Right lobe of liver (tissue), 4 donors: ENCODE results near the gene STK31.

Experiments
- CTCF ChIP-seq, 4 donors: fragments of 200-600 bp in 3 of 4; fragments of 450-650 bp in 1 of 4; IDR thresholded peaks; one replicate each; pipeline versions ENCODE4 v1.5.1 to v1.8.0; 2016 to 2022; ENCODE audit warnings: antibody characterized with exemption in 4 of 4, mild to moderate bottlenecking in 2 of 4
- POLR2A ChIP-seq: fragments of 450-650 bp; IDR thresholded peaks from one replicate; pipeline ENCODE4 v1.6.1; 2017; ENCODE audit warnings: antibody characterized with exemption, mild to moderate bottlenecking
- donor health status: DM: no; HTN: no; CAD: no.
- donor health status: DM: no; HTN: no; CAD: no.
- donor health status: DM: no; HTN: yes; CAD: no.

- TF ChIP-seq CTCF (IDR thresholded peaks at IDR 0.05) (no peak), POLR2A (no peak)
These were observed 55.9 kb downstream of the STK31 start for GRCh38 chr7:23765943-23766342.
